Gastroesophageal sphincter (tissue), 3 donors: ENCODE results near the gene ARHGAP19.

Experiments used
- CTCF ChIP-seq, 4 experiments: fragments of 200-600 bp in 2 of 4; fragments of 450-650 bp in 2 of 4; sonication (generic) in 1 of 4; IDR thresholded peaks; one replicate each; pipeline ENCODE4 v1.5.1; 2017 to 2019; ENCODE audit warnings: antibody characterized with exemption in 4 of 4, mild to moderate bottlenecking in 2 of 4, moderate library complexity in 2 of 4
- POLR2A ChIP-seq, 2 donors: fragments of 450-650 bp; IDR thresholded peaks; one replicate each; pipeline ENCODE4 v1.6.1; 2017; ENCODE audit warnings: antibody characterized with exemption in 2 of 2, mild to moderate bottlenecking in 2 of 2, moderate library complexity in 1 of 2
- POLR2AphosphoS5 ChIP-seq: sonication (generic); formaldehyde crosslinking; IDR thresholded peaks from one replicate; pipeline ENCODE4 v1.6.1; 2017; ENCODE audit warnings: antibody characterized with exemption

DNA sequence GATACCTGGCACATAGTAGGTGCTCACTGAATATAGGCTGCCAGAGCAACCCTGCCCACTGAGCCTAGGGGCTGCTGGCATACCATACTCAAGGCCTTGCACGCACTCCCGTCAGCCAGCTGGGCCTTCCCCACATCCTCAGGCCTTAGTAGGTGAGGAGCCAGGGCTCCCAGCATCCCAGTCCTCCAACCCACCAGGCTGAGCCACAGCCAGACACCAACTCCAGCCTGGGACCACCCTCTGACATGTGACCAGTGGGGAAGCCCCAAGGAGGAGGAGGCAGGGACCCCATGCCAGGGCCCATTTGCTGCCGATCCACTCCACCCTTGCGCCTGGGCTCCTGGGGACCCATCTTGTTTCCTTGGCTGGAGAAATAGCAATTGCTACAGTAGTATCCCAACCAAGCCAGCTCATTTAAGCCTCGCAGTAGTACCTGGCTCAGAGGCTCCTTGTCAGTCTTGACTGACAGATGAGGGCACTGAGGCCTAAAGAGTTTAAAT, 118.1 kb downstream of the ARHGAP19 start:
- TF ChIP-seq CTCF (IDR thresholded peaks at IDR 0.05): no peak
- no peak for TF ChIP-seq POLR2A (IDR thresholded peaks at IDR 0.05)
- TF ChIP-seq POLR2AphosphoS5: no peak
